Endometrial microvascular endothelial cells (primary cell): ENCODE data around the gene POU2AF1. TPM values are rescaled to one million over a fixed set of nuclear protein-coding genes. Genes with fewer than 3 reads are reported as not detected.

Source experiments
- in situ Hi-C: cut with HindIII; loops from 2 replicates; pipeline ENCODE4 v1.10.0; 2017; ENCODE audit warnings: low sequenced_read_pairs, low pct_unique_long_range_greater_than_20kb; ENCODE audit errors: inconsistent ontology term
- total RNA-seq: library from RNA; depleted of rRNA; stranded (reverse); fragments of >200 nt; gene quantifications from one replicate; pipeline ENCODE4 v1.2.3, GENCODE V29; 2015; ENCODE audit errors: inconsistent ontology term

Gene POU2AF1
- total RNA-seq, 1 donor from 2014 or later = not detected

DNA sequence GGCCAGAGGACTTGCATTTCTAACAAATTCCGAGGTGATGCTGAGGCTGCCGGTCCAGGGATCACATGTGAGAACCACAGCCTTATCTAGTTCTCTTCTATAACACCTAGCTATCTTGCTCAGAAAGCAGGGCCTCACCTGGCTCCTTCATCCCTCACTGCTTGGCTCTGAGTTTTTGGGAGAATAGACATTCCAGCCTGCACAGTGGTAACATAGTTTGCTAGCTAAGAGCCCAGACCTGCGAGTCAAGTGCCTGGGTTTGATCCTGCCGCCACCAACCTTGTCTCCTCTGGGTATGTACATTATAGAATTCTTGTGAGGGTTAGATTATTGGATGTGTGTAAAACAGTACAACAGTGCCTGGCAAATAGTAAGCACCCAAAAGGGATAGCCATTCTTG, 13.5 kb upstream of the POU2AF1 start:
- in situ Hi-C loops = no loop called here

DNA sequence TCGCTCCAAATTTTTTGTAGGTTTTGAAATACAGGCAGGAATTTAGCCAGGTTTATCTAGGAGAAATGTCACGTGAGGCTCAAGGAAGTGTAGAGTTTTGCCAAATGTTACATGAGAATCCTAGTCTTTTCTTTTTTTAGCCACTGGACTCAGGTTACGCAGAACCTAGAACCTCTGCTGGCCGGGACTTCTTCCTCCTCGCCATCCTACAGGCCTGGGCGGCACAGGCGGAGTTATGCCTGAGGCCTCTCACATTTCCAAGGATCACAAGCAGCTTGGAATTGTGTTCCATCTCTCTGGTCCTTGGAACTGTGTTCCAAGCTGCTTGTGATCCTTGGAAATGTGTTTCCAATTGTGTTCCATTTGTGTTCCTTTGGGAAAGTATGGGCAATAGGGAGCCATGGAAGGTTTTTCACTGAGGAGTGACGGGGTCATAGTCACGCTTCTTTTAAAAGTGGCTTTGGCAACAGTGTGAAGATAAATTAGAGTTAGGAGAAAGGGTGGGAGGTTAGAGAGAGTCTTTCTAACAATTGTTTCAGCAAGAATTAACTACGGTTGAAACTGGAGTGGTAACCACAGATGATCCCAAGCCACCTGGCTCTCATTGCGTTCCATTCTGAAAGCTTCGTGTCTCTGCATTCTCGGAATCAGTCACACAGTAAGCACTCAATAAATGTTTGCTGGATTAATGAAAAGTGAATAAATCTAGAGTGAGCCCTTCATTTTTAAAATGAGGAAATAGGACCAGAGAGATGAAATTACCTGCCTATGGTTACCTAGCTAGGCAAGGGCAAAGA, 12.5 kb upstream of the POU2AF1 start:
- in situ Hi-C loops = no loop called here

DNA sequence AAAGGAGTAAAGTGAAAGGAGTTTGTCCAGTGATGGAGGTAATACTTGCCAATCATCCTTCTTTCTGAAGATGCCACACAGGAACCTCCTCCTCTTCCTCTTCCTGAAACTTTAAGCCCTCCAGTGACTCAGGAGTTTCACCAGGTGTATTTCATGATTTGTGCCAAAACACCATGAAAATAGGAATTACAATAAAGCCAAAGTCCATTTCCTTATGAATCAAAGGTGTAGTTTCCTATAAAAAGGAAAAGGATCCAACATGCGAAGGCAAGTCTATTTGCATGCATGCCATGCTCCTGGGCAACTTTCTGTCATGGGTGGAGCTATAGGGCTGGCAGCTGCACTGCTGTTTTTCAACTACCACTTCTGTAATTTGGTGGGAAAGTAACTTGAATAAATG, 9.8 kb upstream of the POU2AF1 start:
- in situ Hi-C loops = no loop called here

DNA sequence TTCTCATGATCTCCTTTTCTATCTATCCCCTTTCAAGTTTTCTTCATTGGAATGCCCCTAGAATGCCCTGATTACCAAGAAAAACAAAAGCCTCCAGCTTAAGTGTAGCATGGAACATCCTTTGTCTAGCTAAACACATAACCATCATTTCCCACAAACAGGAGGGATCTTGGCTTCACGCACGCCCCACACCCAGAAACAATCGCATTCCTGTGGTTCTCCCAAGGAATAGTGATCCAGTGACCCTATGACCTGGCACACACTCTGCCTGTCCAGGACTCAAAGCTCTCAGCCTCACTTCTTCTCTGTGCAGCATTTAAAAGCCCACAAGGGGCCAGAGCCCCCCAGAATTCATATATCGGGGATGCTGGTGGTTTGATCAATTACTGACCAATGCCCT, 9.3 kb upstream of the POU2AF1 start:
- in situ Hi-C loops = no loop called here

DNA sequence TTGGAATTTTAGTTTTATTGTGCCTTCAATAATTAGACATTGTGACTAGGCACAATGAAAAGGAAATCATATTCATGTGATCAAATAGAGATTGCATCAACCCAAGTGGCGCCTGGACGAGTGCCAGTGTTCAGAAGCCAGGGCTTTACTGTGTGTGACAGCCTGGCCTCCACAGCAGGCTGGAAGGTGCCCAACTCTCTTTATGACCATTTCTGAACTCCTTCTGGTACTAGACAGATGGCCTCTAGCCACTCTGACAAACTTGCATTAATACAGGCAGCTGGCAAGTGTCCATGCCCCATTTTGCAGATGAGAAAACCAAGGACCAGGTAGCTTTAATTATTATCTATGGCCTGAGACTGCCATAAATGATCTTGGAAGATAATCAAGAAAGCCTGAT, 8.3 kb upstream of the POU2AF1 start:
- in situ Hi-C loops = no loop called here

DNA sequence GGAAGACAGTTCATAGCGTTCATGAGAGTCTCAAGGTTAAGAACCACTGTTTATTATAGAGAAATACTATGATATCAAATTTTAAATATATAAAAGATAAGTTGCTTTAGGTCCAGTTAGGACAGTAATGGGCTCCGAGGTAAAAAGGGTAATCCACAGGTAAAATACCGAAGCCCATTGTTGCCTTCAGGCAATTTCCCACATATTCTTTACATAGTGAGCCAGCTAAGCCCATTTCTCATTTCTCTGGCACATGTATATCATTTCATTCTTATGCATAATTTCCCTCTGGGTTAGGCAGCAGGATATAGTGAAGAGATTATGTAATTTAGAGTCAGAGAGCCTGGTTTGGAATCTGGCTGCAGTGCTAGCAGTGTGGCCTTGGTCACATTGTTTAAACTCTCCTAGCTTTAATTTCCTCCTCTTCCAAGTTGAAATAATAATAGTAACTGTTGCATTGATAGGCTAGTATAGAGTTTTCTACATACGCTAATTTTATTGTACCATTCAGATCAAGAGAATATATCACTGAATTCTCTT, 7.6 kb upstream of the POU2AF1 start:
- in situ Hi-C loops = no loop called here

DNA sequence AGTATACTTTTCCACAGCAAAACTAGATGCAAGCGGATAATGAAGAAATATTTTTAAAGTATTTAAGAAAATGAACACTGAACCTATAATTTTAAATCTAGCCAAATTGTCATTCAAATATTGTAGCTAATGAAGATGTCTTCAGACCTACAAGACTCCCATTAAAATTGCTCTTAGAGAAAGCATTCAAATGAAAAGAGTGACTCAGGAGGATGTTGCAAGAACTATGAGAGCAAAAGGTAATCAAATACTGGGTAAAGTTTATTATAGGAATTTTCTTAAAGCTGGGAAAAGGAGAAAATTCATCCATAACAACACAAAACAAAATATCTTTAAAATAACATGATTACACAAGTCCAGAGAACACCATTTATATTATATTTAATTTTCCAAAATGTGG, 5.4 kb upstream of the POU2AF1 start:
- in situ Hi-C loops = no loop called here

DNA sequence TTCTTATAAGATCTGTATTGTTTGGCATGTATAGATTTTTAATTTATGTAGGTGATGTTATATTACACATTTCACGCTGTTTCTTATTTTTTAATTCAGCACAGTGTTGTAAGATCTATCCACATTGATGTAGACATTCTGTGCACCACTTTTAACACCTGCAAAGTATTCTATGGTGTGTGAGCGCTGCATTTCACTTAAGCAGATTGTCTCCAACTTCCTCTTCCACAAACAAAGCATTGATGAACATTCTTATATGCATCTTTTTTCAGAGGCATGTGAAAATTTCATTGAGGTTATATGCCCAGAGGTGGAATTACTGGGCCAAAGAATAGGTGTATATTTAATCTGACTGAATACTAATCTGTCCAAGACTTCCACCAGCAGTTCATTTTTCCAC, 3.4 kb upstream of the POU2AF1 start:
- in situ Hi-C loops = no loop called here

DNA sequence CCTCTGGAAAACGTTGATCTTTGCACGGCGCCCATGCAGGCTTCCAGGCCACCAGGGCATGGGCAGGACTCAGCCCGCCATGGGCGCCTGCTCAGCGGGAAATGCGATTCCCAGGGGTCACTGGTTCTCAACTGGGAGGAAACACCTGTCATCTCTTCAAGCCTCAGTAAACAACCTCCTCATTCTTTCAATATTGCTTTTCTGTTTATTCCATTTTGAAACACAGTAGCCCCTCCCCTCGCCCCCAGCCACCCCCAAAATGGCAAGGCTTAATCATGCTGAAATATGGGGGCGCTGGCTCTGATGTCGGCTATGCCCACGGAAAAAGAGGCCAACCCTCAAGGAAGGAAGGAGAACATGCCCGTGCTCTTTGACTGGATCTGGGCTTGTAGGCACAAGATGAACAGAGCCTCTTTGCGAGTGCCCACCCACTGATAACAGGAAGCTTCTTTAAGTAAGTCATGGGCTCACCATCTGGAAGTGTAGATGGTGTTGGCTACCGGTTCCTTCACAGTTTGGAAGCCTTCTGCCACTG, 594 bp upstream of the POU2AF1 start:
- in situ Hi-C loops = no loop called here

DNA sequence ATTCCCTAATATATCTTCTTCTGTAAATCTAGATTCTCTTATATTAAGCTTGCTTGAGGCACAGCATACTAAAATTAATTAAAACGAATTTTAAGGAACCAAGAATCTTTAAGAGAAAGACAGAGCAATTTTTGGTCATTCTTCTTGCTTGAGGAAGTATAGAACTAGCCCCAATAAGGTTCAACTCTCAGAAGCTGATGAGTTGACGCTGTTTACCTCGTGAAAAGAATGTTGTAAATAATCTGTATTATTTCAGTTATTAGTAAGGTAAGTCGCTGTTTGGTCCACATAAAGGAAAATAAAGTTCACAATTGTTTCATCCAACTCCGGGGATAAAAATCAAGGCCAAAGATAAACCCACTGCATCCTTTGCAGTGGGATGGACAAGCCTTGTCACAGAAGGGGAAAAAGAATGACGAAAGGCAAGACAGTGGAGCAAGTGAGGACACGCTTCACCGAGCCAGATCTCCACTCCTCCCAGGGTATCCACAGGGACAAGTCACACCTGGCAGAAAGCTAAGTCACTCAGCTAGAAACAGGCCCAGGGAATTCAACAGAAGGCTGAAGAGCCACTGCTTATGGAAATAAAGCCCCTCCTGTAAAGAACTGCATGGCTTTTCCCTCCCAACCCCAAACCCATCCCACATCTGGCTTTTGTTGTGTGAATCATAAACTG, 752 bp downstream of the POU2AF1 start:
- in situ Hi-C loops = no loop called here

DNA sequence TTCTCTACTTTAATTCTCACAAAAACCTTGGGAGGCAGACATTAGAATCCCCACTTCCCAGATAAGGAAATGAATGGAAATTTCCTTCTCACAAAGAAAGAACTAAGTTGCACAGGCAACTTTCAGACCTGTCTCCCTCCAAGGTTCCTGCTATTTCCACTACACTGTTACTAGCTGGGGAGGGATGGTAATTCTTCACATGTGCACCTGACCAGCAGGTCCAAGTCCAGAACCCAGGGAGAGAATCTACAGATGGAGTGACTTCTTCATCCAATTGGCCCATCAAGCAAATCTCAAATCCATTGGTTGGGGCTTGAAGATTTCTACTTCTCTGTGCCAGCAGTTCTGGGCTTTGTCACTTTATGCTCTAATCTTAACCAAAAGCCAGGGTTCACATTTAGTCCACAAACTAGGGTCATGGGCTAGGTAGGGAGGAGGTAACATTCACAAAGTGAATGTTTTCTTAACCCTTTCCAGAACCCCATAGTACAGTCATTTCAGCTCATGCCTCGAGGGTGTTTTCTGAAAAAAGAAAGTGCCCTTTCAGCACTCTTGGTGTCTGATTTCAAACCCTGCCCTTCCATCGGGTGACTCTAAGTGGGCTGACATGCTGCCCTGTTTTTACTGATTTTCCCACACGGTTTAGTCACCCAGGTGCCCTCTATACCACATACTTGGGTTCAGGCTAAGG, 2.7 kb downstream of the POU2AF1 start:
- in situ Hi-C loops = no loop called here

DNA sequence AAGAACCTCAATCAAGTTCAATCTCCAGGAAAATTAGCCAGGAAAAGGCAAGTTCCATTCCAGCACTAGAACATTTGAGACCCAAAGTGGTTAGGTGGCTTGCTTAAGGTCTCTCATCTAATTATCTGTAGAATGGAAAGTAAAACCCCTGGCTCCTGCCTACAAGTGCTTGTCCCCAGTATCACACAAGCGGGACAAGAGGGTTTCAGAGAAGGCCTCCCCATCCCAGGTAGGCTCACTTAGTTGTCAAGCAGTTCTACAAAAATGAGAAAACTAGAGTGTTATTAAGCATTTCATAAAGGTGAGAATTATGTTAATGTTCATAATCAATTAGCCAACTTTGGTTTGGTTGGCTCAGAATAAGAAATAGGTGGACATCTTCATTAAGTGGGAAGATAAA, 5.5 kb downstream of the POU2AF1 start:
- in situ Hi-C loops = no loop called here

DNA sequence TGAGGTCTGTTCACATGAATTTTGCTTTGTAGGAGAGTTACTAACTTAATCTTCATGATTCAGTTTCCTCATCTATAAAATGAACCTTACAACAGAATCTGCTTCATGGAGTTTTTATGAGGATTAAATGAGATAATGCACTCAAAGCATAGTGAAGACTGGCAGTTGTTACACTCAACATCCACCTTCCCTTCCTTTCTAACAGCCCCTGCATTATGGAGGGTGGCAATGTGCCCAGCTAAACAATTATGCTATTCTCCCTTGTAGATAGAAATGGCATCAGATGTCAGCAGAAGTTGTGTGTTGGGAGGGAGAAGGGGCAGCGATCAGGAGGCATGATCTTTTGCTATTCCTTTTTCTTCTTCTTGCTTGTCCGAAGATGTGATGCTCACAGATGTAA, 6.5 kb downstream of the POU2AF1 start:
- in situ Hi-C loops = no loop called here

DNA sequence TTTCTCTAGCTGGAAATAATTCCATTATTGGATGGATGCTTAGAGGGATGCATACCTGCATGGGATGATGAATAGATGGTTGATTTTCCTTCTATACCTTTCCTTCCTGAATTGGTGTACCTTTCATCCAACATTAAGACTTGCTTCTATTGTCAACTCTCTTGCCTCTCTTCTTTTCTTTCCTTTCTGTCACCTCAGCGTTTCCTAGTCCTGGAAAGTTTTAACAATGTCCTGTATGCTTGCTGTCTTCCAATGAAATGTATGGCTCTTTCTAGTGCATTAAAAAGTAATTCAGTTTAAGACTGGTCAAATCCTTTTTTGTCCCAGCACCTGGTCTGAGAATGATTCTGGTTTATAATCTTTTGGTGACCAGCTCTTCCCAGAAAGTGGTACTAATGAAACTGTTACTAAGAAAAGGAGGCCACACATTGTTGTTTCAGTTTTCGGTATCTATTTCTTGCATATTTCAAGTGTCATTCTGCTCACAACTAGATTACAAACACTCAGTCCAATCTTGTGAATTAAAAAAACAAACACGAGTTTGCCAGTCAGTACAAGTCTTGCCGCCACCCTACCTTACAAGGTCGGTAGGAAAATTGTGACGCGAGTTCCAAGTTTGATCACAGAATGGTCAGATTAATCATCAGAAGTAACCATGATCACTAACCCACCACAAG, 8.0 kb downstream of the POU2AF1 start:
- in situ Hi-C loops = no loop called here

DNA sequence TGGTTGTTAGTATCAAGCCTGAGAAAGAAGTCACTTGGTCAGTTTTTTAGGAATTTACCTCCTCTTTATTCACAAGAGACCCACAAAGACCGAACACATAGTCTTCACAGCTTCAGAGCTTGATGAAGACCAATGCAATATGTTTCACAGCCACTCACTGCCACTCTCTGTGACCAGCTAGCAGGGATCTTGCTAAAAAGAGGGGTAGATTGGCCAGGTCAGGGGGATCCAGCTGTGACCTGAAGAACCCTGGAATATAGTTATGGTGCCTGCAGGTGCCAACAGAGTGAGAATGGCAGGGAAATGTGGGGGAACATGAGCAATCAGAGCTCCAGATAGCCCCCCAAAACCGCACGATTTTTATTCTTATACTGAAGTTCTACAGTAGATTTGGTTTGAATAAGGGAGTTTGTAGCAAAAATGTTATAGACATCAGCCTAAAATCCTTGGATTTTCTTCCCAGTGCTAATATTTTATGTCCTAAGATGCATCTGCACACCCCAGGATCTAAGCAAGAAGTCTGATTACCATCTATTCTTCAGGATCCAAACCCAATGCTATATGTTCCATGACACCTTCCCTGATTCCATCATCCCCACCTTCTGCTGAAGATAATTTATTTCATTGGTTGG, 8.7 kb downstream of the POU2AF1 start:
- in situ Hi-C loops = no loop called here

DNA sequence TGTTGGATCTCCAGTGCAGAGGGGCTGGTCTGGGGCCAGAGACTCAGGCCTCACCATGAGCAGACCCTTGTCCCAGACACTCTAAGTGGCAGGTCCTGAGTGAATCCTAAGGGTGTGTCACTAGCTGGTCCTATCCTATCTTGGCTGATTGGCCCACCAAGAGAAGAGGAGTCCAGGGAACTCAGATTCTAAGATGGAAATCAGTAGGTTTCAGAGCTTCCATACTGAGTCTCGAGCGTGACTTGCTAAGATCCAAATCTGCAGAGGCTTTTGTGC, 10.9 kb downstream of the POU2AF1 start:
- in situ Hi-C loops = no loop called here

DNA sequence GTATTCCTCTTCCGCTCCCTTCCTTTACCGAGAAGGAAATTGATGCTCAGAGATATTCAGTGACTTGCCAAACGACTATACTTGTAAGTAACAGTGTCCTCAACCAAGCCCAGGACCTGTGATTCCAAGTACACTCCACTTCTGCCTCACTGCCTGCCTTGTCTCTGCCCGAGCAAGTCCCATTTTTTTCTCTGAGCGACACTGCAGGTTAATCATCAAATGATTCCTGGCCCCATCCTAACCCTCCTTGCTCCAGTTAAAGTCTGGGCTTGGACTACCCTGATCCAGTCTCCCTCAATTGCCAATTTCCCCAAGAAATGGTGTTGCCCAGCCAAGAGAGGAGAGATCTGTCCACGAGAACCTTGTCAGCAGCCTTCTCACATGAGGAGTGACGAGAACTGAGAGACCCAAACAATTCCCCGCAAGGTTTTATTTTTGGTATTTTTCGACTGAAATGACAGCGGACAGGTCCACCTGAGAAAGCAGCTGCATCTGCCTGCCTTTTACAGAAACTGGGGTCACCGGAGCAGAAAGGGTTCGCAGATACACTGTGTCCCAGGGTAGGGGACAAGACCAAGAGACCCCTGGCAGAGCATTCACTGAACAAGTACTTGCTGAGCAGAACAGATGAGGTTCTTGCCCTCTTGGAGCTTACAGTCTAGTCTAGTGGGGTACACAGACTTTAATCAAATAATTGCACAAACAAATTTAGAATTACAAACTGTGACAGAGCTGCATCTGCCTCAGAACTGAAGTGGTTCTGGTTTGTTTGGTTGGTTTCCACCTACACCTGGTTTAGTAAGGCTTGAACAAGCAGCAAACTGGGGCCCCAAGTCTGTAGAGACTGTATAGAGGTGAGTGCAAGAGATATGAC, 11.4 kb downstream of the POU2AF1 start:
- in situ Hi-C loops = no loop called here
